IPS DF 19.7 (cell line): ENCODE data around the gene AMN.

Experiments used
- DNase-seq: peaks from one replicate; pipeline ENCODE4 v3.0.0-alpha.2; 2013; ENCODE audit warnings: low read depth, low spot score

Gene AMN

DNA sequence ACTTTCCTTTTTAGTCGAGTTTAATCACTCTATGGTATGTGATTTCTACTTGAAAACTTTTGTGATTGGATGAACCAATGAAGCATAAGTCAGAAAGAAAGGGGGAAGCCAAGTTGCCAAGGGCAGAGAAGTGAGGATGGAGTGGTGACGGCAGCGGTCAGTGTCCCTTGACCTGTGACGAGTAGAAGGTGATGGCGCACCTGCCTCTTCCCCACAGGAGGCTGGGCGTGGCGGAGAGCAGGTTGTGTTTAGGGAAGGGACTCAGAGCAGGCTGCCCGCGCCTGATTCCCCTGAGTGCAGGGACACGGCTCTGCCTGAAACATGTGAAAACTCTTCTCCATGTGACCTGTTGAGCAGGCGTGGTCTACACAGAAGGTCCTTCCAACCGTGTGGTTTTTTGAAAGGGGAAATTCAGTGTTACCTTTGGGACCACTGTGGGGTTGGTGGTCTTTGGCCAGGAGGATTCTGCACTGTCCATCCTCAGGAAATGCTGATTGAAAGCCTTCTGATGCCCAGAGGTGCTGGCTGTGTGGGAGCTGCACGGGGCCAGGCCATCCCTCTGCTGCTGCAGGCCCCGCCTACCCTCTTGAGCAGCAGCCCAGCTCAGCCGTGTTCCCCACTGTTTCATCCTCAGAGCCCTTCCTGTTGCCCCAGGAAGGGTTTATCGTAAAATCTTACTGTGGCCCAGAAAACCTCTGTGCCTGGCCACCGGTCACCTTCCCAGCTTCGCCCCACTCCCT lies 23.5 kb upstream of the AMN start:
- no peak for DNase-seq

DNA sequence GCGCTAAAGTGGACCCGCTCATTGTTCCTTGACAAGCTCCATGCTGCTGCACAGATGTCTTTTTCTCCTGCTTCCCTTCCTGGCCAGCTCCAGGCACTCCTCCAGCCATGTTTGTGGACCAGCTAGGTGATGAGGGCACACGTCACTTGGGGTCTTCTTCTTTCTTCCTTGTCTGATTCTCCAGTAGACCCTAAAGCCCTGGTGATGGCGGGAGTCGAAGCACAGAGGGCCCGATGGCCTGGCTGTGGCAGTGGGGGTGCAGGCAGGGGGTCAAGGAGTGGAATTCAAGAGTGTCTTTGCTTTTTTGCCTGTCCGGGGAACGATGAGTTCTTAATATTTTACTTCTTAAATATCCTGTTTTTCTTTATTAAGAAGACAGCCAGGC lies 23.0 kb upstream of the AMN start:
- DNase-seq, result no peak

DNA sequence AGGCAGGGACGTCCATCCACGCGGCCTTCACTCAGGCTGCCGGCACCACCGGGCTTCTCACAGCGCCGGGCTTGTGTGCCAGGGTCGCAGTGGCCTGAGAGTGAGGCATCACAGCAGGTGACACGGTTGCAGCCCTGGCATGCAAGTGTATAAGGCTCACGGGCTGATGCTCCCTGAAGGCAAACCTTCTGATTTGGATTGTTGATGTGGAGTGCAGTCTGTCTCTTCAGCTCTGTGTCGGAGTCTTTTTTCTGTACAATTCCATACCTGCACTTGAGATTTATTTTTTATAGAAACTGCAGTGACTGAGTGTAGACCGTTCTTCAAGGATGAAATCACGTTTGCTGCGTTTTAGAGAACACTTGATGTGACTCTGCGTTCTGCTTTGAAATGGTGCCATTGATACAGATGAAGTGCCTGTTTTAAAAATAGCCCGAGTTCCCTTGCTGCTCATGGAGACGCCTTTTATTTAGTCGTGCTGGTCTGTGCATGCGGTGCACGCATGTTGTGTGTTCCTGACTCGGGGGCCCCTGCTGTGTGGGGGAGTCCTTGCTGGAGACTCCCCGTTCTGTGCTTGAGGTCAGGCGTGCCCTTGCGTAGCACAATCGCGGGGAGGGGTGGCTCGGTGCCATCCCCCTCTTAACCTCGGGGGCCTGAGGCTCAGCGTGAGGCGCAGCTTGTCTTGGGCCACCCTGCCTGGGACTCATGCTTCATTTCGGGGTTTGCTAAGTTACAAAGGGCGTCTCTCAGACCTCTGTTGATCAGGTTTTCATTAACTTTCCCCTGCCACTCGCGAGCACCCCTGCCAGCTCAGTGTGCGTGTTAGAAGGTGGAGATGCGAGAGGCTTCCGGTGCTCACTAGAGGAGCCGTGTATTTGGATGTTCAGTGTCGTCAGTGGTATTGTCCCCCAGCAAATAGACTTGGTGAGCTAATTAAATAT lies 21.6 kb upstream of the AMN start:
- DNase-seq, result no peak

GRCh38 chr14:102901633-102902032 lies 20.8 kb upstream of the AMN start:
- DNase-seq, result no peak

DNA sequence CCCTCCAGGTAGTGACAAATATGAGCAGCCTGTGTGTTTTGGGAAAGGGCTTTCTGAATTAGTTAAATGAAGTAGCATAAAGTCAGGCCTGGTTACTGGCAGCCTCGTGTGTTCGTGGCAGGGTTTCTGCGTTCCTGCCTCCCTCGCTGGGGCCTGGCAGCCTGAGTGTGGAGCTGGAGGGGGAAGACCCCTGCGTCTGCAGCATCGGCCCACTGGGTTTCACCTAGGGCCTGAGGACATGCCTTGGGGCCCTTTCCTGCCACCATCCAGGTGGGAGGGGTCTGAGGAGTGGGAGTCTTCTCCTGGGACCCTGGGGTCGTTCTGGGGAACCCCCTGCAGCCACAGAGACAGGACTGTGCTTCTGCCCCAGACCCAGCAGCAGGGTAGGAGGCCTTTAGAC lies 20.4 kb upstream of the AMN start:
- DNase-seq, result no peak

DNA sequence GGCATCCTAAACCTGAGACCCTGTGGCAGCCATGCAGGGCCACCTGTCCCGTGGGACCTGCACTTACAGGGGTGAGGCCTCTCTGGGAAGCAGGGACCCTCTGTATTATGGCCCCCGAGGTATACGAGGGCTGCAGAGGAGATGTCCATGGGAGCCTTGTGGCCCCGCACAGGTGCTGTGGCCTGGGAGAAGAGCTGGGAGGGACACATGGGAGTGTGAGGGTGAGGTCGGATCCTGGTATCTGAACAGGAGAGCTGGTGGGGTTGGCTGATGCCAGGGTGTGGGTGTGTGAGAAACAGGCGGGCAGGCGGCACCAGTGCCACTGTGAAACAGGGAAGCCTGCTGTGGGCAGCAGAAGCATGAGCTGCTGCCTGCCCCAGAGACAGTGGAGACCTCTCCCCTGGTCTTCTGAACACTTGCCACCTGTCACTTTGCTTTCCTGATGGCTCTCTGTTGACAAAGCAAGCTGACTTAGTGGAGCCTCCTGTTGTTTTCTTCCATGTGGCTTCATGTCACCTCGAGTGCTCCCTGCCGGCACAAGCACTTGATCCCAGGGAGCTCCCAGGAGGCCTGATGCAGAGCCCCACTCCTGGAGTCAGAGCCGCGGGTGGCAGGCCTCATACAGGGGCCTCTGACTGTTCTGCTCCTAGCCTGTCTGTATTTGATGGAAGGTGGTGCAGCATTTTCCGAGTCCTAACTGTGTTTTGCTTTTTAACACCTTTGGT lies 19.8 kb upstream of the AMN start:
- no peak for DNase-seq

DNA sequence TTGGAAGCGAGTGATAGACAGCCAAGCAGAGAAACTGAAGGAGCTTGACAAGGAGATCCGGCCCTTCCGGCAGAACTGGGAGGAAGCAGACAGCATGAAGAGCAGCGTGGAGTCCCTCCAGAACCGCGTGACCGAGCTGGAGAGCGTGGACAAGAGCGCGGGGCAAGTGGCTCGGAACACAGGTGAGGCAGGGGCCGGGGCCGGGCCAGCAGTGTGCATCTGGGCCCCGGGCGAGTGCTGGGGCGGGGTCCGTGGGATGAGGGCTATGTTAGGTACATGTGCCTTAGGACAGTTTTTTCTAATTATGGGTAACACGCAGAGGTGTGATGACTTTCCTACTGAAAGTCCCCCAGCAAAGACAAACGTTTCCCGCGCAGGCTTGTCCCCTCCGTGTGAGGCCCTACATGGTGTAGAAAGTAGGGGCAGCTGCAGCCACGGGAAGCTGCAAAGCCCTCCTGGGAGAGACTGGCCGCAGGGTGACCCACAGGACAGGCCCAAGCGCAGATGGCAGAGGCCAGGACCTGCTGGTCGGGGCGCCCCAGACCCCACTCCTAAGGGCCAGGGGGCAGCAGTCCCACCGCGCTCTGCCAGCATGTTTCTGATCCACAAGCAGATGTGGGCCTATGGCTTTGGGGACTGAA lies 19.1 kb upstream of the AMN start:
- DNase-seq, result no peak

- no peak for DNase-seq
Observed at GRCh38 chr14:102903889-102904512, 18.5 kb upstream of the AMN start.

- DNase-seq, result no peak
Observed at GRCh38 chr14:102905116-102906108, 17.1 kb upstream of the AMN start.

GRCh38 chr14:102906616-102907302 lies 15.7 kb upstream of the AMN start:
- no peak for DNase-seq

GRCh38 chr14:102907303-102907844 lies 15.1 kb upstream of the AMN start:
- DNase-seq, result no peak

DNA sequence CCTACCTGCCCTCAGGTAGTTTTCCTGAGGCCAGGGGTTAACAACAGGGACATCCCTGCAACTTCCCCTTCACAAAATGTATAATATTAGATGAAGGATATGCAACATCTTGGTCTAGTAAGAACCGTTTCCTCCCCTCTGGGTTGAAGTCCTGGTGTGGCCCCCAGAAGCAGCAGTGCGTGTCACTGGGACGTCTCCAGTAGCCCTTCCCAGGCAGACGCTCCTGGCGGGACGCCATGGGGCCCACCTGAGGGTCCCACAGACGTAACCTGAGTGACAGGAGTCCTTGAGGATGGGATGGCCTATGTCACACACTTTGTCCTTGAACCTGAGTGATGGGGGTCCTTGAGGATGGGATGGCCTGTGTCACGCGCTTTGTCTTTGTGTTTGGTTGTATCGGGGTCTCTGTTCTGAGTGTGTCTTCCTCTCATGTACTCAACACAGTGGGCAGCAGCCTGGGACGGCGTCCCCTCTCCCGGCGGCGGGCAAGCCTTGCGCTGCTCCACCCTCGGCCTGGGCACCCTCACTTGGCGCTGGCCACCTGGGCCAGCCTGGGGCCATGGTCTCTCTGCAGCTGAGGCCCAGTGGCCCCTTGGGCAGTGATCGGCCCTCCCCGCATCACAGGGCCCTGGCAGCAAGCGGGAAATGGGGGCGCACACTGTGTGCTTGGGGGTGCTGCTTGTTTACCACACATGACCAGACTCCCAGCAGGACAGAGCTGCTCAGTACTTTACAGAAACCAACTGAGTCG lies 14.3 kb upstream of the AMN start:
- DNase-seq, result no peak

DNA sequence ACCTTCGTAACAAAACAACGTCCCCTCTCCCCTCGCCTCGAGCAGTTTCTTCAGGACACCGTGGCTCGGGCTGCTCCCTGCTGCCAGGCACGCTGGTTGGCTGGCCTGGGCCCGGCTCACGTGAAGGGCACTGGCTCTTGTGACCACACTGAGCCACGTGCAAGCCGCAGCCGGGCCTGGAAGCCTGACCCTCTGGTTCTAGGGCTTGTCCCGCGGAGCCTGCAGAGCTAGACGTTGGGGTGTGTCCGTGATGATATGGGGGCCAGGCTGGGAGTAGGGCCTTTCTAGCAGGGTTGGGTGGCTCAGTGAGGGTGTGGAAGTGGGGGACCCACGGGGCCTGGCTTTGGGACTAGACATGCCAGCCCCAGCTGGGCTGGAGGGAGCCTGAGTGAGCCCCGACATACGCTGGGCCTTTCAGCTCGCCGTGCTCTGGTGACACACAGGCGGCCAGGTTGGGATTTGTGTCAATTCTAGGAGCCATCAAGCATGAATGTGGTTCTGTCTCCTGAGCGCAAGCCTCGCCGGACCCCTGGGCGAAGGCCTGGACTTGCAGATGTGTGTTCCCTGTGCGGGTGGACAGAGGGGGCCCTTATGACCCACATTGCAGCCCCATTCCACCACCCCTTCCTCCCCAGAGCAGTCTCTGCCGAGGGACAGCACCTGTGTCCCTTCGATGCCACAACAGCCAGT lies 13.6 kb upstream of the AMN start:
- no peak for DNase-seq

DNA sequence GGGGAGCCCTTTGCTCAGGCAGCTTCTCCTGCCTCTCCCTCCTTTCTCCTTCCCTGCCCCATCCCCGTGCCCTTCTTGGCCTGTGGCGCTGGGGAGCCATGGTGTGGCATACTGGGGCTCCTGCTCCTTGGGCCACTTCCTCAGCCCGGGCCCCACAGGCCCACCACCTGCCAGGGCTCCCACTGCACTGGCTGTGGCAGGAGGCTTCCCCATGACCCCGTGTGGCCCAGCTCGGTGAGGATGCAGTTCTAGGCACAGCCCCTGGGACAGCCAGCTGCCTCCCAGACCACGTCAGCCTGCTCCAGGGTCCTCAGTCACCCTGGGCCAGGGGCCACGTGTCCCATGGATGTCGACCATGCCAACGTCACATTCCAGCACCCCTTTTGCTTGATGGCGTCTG lies 13.0 kb upstream of the AMN start:
- no peak for DNase-seq

DNA sequence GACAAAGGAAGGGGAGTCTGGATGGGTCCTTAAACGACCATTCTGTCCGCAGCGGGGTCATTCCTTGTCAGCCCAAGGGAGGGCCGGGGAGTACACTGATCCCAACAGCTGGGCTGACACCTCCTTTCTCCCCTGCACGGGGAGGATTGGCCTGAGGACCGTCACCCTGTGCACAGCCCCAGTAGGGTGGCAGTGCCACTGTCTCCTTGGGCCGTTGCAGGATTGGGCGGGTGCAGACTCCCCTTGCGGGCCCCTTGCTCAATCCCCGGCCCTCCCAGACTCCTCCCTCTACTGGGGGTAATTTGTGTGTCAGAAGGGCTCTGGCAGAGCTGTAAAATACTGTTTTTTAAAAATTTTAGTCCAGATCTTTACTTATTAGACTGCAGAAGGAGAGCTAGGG lies 12.6 kb upstream of the AMN start:
- no peak for DNase-seq

DNA sequence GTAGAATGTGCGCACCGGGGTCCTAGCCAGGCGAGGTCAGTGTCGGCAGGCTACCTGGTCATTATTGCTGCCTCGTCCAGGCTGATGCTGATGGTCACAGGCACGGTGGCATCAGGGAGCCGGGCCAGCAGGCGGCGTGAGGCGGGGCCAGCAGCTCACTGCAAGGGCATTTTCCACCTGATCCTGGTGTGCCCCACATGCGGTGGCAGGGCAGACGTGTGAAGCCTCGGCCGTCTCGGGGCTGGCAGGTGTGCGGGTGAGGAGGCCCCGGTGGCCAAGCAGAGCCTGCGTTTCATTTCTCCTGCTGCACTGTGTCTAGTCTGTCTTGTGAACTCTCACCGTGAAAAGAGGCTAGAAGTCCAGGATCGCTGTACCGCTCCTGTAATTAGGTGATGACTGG lies 12.0 kb upstream of the AMN start:
- DNase-seq, result no peak

DNA sequence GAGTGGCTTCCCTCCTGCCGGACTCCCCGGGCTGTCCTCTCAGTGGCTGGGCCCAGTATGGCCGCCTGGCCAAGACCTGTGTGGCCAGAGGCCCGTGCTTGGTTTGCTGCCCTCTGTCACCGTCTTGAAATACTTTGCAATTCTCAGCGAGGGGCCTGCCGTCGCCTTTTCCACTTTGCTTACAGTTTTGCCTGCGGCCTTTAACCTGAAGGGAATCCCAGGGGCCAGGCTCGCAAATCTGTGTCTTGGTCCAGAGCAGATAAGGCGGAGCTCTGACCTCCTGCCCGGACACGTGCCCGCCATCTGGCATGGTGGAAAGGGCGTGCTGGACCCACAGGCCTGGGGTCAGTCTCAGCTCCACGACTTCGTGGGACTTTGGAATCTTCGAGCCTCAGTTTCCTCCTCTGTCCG lies 10.9 kb upstream of the AMN start:
- no peak for DNase-seq
